Memory B cell (primary cell): ENCODE data around the gene SORBS1.

Experiments used
- ATAC-seq: fragments of 150-1000 bp; cut with Tn5 transposase; 2 replicates; pipeline ENCODE4 v1.10.0; 2021; ENCODE audit warnings: low read depth, mild to moderate bottlenecking, moderate library complexity
- DNase-seq, 2 donors: peaks; one replicate each; pipeline ENCODE4 v3.0.0; 2022; ENCODE audit warnings: low spot score in 2 of 2
- H3K27ac Mint-ChIP-seq: one replicate; pipeline ENCODE4 v1.8.0; 2022; ENCODE audit warnings: mild to moderate bottlenecking, moderate library complexity, mixed read lengths
- H3K27me3 Mint-ChIP-seq: one replicate; pipeline ENCODE4 v1.8.0; 2022; ENCODE audit warnings: mixed read lengths
- H3K36me3 Mint-ChIP-seq: one replicate; pipeline ENCODE4 v1.8.0; 2022; ENCODE audit warnings: mild to moderate bottlenecking, mixed read lengths
- H3K4me1 Mint-ChIP-seq: one replicate; pipeline ENCODE4 v1.8.0; 2022; ENCODE audit warnings: mixed read lengths
- H3K4me3 Mint-ChIP-seq: one replicate; pipeline ENCODE4 v1.8.0; 2022; ENCODE audit warnings: mild to moderate bottlenecking, moderate library complexity, mixed read lengths
- H3K9me3 Mint-ChIP-seq: one replicate; pipeline ENCODE4 v1.8.0; 2022; ENCODE audit warnings: mixed read lengths

SORBS1 gene

DNA sequence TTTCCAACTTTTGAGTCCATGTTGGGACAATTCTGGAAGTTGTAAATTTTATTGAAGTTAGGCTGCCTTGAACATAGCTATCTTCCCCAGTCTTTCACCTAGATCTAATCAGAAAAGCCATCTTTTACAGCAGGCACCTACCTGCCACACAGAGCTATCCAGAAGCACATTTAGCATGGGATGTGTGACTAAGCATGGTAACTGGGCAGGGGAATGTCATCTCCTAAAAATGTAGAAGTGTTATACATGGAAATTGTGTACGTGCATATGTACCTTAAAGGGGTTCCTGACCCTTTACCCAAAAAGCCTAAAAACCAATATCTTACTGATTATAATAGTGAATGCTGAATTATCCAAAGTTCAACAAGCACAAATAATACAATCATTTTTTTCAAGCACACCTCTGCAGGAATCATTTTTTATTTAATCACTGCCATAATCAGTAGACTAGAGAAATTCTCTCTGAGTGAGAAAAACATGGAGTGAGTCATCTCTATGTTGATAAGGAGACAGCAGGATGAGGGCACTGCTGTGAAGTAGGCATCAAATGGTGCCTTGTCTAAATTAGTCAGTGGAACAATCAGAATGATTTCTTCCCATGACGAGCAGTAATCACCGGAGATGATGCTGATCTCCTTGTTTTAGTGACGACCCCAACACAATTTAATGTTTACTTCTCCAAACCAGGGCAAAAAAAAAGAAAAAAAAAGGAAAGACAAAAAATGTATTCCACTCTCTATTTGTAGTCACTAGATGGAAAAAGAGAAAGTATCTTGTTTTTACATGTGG lies 75.9 kb downstream of the SORBS1 start:
- Mint-ChIP-seq H3K27me3 (peaks cover 4% of the 10 kb centered on the region), H3K4me3 (no peak overlapping the region), H3K27ac (no peak overlapping the region), H3K36me3 (no peaks in the 10 kb centered on the region), H3K9me3 (no peaks in the 10 kb centered on the region), H3K4me1 (peaks cover 2% of the 10 kb centered on the region)
- no peak for DNase-seq
- no peak for ATAC-seq

DNA sequence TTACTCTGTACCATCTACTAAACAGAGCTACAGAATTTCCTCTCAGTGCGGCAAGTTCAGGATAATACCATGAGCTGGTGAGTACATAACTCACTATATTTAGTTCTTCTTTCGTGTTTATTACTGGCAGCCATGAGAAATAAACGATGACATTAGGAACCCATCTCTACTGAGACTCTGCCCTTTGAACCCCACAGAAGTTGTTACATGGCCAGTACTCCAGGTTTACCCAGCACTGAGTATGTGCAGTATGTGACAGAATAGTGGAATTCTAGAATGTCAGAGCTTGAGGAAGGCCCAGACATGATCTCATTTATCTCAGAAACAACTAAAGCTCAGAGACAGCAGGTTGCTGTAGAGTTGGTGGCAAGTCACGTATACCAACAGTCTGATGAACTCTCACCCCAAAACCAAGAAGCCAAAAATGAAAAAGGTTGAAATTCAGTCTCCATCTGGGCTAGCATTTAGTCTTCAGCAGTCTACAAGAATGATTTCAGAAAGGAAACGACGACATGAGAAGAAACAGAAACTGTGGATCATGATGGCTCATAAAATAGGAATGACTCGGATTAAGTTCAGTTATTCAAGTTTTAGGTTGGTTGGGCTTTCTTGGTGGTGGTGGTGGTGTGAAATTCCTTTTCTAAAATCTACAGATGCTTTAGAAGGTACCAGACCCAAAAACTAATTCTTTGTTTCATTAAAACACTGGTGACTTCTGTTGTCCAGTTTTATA lies 78.5 kb downstream of the SORBS1 start:
- DNase-seq = no peak
- ATAC-seq = no peak
- H3K4me3 Mint-ChIP-seq = no peak overlapping the region
- H3K27ac Mint-ChIP-seq = no peak overlapping the region
- H3K9me3 Mint-ChIP-seq = no peaks in the 10 kb centered on the region
- peaks cover 2% of the 10 kb centered on the region for H3K4me1 Mint-ChIP-seq
- H3K27me3 Mint-ChIP-seq = peaks cover 5% of the 10 kb centered on the region
- no peaks in the 10 kb centered on the region for H3K36me3 Mint-ChIP-seq

- H3K36me3 Mint-ChIP-seq = no peaks in the 10 kb centered on the region
- DNase-seq = no peak
- no peak overlapping the region for H3K4me3 Mint-ChIP-seq
- H3K27me3 Mint-ChIP-seq = peaks cover 6% of the 10 kb centered on the region
- ATAC-seq = no peak
- peaks cover 2% of the 10 kb centered on the region for H3K4me1 Mint-ChIP-seq
- H3K9me3 Mint-ChIP-seq = no peaks in the 10 kb centered on the region
- H3K27ac Mint-ChIP-seq = no peak overlapping the region
Measured at GRCh38 chr10:95480901-95481491, 80.2 kb downstream of the SORBS1 start.

GRCh38 chr10:95480102-95480900 lies 80.9 kb downstream of the SORBS1 start:
- ATAC-seq (no peak), DNase-seq (no peak)
- Mint-ChIP-seq H3K4me1 (no peaks in the 10 kb centered on the region), H3K27me3 (peaks cover 6% of the 10 kb centered on the region), H3K9me3 (no peaks in the 10 kb centered on the region), H3K4me3 (no peak overlapping the region), H3K36me3 (no peaks in the 10 kb centered on the region), H3K27ac (no peak overlapping the region)

DNA sequence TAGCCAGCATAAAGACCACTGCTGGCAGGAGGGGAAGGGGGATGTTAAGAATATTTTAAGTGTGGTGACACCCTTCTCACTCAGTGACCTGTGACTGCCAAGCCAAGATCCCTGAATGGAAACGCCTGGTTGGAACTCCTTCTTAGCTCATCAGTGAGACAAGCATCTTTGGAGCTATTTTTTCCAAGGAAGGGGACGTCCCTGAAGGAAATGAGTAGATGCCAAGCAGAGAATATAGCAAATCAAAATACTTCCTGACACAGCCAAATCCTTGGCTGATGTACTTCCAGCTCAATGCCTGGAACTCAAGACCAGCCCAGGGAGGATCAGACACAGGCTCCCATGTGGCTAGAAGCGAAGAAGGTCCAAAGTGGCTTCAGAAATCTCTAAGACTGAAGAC lies 82.2 kb downstream of the SORBS1 start:
- Mint-ChIP-seq H3K36me3 (no peaks in the 10 kb centered on the region), H3K27ac (no peak overlapping the region), H3K9me3 (no peaks in the 10 kb centered on the region), H3K4me1 (no peaks in the 10 kb centered on the region), H3K27me3 (peaks cover 6% of the 10 kb centered on the region), H3K4me3 (no peak overlapping the region)
- no peak for DNase-seq
- no peak for ATAC-seq

- no peak overlapping the region for H3K27ac Mint-ChIP-seq
- ATAC-seq (no peak), DNase-seq (no peak)
- H3K27me3 Mint-ChIP-seq = peaks cover 6% of the 10 kb centered on the region
- H3K4me1 Mint-ChIP-seq = no peaks in the 10 kb centered on the region
- H3K9me3 Mint-ChIP-seq = no peaks in the 10 kb centered on the region
- no peak overlapping the region for H3K4me3 Mint-ChIP-seq
- no peaks in the 10 kb centered on the region for H3K36me3 Mint-ChIP-seq
Measured at GRCh38 chr10:95478185-95478584, 83.0 kb downstream of the SORBS1 start.

DNA sequence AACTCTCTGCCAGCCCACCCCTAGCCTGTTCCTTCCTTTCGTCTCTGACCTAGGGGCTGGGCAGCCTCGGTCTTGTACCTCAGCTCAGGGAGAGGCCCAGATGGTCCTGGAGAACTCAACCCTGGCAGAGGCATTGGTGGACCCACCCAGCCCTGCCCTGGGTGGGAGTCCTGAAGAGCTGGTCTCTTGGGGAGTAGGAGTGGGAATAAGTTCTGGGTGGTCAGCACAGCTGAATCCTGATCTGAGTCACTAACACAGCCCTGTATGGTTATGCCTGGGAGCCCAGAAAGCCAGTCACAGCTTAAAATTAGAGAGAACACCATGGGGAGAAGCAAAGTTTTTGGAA lies 84.0 kb downstream of the SORBS1 start:
- DNase-seq (no peak), ATAC-seq (no peak)
- H3K4me3 Mint-ChIP-seq = no peak overlapping the region
- H3K27ac Mint-ChIP-seq = no peak overlapping the region
- H3K9me3 Mint-ChIP-seq = no peaks in the 10 kb centered on the region
- H3K4me1 Mint-ChIP-seq = no peaks in the 10 kb centered on the region
- H3K36me3 Mint-ChIP-seq = no peaks in the 10 kb centered on the region
- H3K27me3 Mint-ChIP-seq = peaks cover 6% of the 10 kb centered on the region

GRCh38 chr10:95476469-95477174 lies 84.5 kb downstream of the SORBS1 start:
- H3K4me1 Mint-ChIP-seq = no peaks in the 10 kb centered on the region
- H3K9me3 Mint-ChIP-seq = no peaks in the 10 kb centered on the region
- H3K4me3 Mint-ChIP-seq = no peak overlapping the region
- no peaks in the 10 kb centered on the region for H3K36me3 Mint-ChIP-seq
- DNase-seq = no peak
- no peak for ATAC-seq
- H3K27me3 Mint-ChIP-seq = peaks cover 6% of the 10 kb centered on the region
- no peak overlapping the region for H3K27ac Mint-ChIP-seq

DNA sequence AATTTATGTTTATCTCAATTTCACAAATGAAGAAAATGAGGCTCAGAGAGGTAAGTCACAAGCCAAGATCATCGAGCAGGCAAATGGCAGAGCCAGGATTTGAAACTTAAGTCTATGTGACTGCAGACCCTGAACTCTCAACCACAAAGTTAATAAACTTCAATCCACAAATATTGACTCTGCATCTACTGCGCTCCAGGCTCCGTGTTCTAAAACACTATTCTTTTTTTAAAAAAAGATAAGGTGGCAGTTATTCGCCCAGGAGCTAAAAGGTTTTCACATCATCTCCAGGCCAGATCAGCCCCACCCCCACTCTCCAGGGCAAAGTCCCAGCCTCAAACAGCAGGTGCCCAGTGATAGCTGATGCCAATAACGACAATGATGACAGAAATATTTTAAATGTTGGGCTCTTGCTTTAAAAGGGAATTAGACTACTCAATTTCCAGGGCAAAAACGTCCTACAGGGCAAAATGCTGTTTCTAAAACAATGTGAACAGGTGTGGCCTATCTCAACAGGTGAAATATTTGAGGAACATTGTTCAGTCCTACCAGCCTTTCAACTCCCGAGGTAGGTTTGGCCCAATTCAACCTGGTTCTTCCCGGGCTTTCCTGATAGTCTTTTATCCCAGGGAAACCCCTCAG lies 85.2 kb downstream of the SORBS1 start:
- DNase-seq (no peak), ATAC-seq (no peak)
- H3K36me3 Mint-ChIP-seq = no peaks in the 10 kb centered on the region
- peaks cover 8% of the 10 kb centered on the region for H3K27me3 Mint-ChIP-seq
- no peak overlapping the region for H3K27ac Mint-ChIP-seq
- H3K4me1 Mint-ChIP-seq = no peaks in the 10 kb centered on the region
- H3K4me3 Mint-ChIP-seq = no peak overlapping the region
- no peaks in the 10 kb centered on the region for H3K9me3 Mint-ChIP-seq

DNA sequence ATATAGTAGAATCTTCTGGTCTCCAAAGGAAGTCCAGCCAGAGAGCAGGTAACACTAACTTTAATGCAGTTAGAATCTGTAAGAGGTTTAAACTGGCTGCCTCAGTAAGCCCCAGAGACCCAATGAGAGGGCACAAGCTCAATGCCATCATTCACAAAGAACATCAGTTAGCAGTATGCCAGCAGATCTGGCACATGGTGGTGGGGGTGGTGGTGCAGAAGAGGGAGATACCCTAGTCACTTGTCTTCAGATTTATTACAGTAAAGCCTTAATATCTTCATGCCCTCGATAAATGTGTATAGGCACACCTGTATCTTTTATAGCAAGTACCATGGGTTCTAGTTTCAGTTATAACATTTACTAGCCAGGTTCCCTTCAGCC lies 86.2 kb downstream of the SORBS1 start:
- Mint-ChIP-seq H3K9me3 (no peaks in the 10 kb centered on the region), H3K4me1 (no peaks in the 10 kb centered on the region), H3K36me3 (no peaks in the 10 kb centered on the region), H3K27me3 (peaks cover 7% of the 10 kb centered on the region), H3K4me3 (no peak overlapping the region), H3K27ac (no peak overlapping the region)
- no peak for ATAC-seq
- no peak for DNase-seq

DNA sequence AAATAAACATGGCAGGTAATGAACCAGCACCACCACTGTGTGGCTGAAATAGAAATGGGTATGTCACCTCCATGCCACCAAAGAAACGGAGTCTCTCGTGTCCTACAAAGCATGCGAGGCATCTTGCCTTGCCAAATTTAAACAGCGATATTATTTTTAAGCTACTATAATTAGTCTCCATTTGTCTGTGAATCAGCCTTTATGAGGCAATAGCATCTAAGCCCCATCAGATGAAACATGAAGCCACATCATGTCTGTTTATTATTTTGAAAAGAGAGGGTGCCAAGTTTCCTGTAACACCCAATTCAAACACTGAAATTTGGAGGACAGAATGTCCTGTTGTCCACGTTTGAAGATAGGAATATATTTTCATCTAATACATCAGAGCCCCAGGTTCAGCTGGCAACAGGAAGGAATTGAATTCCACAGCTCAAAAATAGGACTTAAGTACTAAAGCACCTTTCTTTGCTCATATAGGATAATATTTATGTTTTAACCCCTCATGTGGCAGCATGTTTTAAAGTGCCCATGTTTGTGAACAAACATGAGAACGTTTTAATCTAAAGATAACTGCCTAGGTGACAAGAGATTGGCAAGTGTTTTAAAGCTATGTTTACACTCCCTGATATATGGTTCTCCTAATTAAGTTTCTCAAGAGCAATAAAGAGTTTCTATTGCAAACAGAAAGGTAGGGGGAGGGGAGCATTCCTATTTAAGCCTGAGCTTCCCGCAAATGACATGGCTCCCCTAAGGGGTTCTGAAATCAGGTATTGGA lies 86.8 kb downstream of the SORBS1 start:
- H3K4me1 Mint-ChIP-seq = no peaks in the 10 kb centered on the region
- no peak for DNase-seq
- no peak for ATAC-seq
- no peaks in the 10 kb centered on the region for H3K36me3 Mint-ChIP-seq
- H3K27me3 Mint-ChIP-seq = peaks cover 5% of the 10 kb centered on the region
- no peak overlapping the region for H3K27ac Mint-ChIP-seq
- no peak overlapping the region for H3K4me3 Mint-ChIP-seq
- H3K9me3 Mint-ChIP-seq = no peaks in the 10 kb centered on the region

DNA sequence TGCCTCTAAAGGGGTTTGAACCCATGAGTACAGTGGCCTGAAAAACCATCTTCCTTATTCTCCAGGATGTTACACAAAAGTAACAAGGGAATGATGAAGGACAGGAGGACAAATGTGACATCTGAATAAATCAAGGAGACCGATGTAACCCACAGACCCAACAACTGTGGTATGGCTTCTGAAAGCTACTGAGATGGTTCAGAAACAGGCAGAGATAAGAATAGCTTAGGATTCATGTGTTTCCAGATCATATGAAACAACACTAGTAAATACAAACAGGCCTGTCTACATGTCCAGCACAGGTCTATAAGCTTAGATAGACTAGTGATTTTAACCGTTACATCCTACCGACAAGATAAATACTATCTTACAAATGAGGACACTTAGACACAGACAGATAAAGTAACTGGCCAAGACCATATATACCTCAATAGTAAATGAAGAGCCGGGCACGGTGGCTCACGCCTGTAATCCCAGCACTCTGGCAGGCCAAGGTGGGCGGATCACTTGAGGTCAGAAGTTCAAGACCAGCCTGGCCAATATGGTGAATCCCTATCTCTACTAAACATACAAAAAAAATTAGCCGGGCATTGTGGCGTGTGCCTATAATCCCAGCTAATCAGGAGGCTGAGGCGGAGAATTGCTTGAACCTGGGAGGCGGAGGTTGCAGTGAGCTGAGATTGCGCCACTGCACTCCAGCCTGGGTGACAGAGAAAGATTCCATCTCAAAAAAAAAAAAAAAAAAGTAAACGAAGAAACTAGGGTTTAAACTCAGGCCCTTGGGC lies 88.7 kb downstream of the SORBS1 start:
- H3K27ac Mint-ChIP-seq = no peak overlapping the region
- no peaks in the 10 kb centered on the region for H3K9me3 Mint-ChIP-seq
- ATAC-seq (no peak), DNase-seq (no peak)
- no peaks in the 10 kb centered on the region for H3K4me1 Mint-ChIP-seq
- H3K36me3 Mint-ChIP-seq = no peaks in the 10 kb centered on the region
- H3K4me3 Mint-ChIP-seq = no peak overlapping the region
- H3K27me3 Mint-ChIP-seq = peaks cover 5% of the 10 kb centered on the region
